ENCODE data around the gene TAS2R1.

DNA sequence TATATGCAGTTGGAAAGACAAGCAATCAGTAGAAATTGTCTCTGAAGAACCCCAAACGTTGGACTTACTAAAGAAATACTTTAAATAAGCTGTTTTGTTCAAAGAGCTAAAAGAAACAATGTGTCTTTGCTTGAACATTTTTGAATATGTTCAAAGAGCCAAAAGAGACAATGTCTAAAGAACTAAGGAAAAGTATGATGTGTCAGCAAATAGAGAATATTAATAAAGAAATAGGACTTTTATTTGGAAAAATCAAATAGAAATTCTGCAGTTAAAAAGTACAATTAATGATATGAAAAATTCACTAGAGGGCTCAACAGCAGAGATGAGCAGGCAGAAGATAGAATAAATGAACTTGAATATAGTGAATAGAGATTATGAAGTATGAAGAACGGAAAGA is 19.2 kb downstream of the TAS2R1 start:
- TF ChIP-seq POLR2AphosphoS5 (IDR thresholded peaks at IDR 0.05; ENCODE audit: low read depth, low read length) (no peak), POLR2A (IDR thresholded peaks at IDR 0.05; ENCODE audit: low read depth, low read length) (no peak), TAF1 (IDR thresholded peaks at IDR 0.05; ENCODE audit: borderline replicate concordance, low read depth, low read length) (no peak)

Data from GM12892 (cell line).